K562 (cell line): ENCODE results near the gene SLC16A2. TPM values are rescaled to one million over a fixed set of nuclear protein-coding genes. Genes with fewer than 3 reads are reported as not detected.

Experiments used
- ATAC-seq: fragments of 200-7000 bp; cut with Tn5 transposase; 3 replicates; pipeline ENCODE4 v1.9.1; 2020; ENCODE audit warnings: moderate library complexity
- BruUV-seq: library from RNA; stranded (reverse); fragments of 400-500 nt; replicated peaks from 2 replicates; lab custom pipeline; 2021; lab: Mats Ljungman, UMichigan
- CTCF ChIA-PET: fragments of 300-600 bp; formaldehyde crosslinking; extraction: SDS; loops from one replicate; lab custom pipeline; 2021; ENCODE audit warnings: low intra/inter-chr PET ratio; lab: Yijun Ruan, JAX
- POLR2A ChIA-PET: fragments of 300-600, 350-650 bp; sonication (Branson Sonifier 250); formaldehyde crosslinking; extraction: SDS; loops from one replicate; lab custom pipeline; 2021; ENCODE audit warnings: antibody characterized with exemption, inconsistent platforms; lab: Yijun Ruan, JAX
- DNase-seq, 4 experiments: peaks; one replicate each; pipeline versions ENCODE4 v3.0.0 to v3.0.0-alpha.2; 2011 to 2018; ENCODE audit warnings: low spot score in 3 of 4, mixed read lengths in 3 of 4; ENCODE audit errors: extremely low read depth in 1 of 4
- FAIRE-seq: peaks from 2 replicates; lab custom pipeline; 2011; peaks lifted over from hg19 to GRCh38; lab: Jason Lieb, UNC
- H2AFZ ChIP-seq: 2 replicates; pipeline ENCODE4 v1.6.0; 2011; ENCODE audit warnings: low read depth, low read length, control low read depth, inconsistent platforms
- H3K27ac ChIP-seq: fragments of 200-600 bp; 3 replicates; pipeline ENCODE4 v1.8.0; 2011; ENCODE audit warnings: low read depth, mild to moderate bottlenecking, control low read depth, inconsistent platforms, low read length, moderate library complexity, mixed read lengths; ENCODE audit errors: extremely low read depth
- H3K27me3 ChIP-seq, 2 experiments: fragments of 300-600 bp in 1 of 2; 2 replicates in 1 of 2; 3 replicates in 1 of 2; pipeline versions ENCODE4 v1.6.0 to v1.8.0; 2011; ENCODE audit warnings: inconsistent platforms in 2 of 2, low read length in 2 of 2, mild to moderate bottlenecking in 1 of 2, mixed read lengths in 1 of 2, moderate library complexity in 1 of 2; ENCODE audit not compliant: control insufficient read depth in 2 of 2, insufficient read depth in 2 of 2
- H3K36me3 ChIP-seq: fragments of 300-600 bp; 3 replicates; pipeline ENCODE4 v1.8.0; 2011; ENCODE audit warnings: mild to moderate bottlenecking, low read length, inconsistent platforms; ENCODE audit not compliant: control insufficient read depth, insufficient read depth
- H3K4me1 ChIP-seq, 2 experiments: fragments of 200-600 bp in 1 of 2; replicated peaks in 1 of 2; 2 replicates in 1 of 2; 3 replicates in 1 of 2; pipeline versions ENCODE4 v1.5.1 to v1.8.0; 2011; ENCODE audit warnings: inconsistent platforms in 2 of 2, low read length in 2 of 2, mild to moderate bottlenecking in 1 of 2, mixed read lengths in 1 of 2, moderate library complexity in 1 of 2; ENCODE audit not compliant: control insufficient read depth in 2 of 2, insufficient read depth in 2 of 2
- H3K4me2 ChIP-seq: 2 replicates; pipeline ENCODE4 v1.6.1; 2011; ENCODE audit warnings: low read length, control low read depth, inconsistent platforms, mixed read lengths; ENCODE audit not compliant: insufficient read depth
- H3K4me3 ChIP-seq: fragments of 200-600 bp; sonication (generic), shearing (Covaris generic); 2 replicates; pipeline ENCODE4 v1.5.1; 2016; ENCODE audit warnings: control low read depth, inconsistent platforms
- H3K79me2 ChIP-seq: fragments of 200-600 bp; 3 replicates; pipeline ENCODE4 v1.8.0; 2011; ENCODE audit warnings: low read length, inconsistent platforms; ENCODE audit not compliant: control insufficient read depth, insufficient read depth
- H3K9ac ChIP-seq, 2 experiments: 2 replicates each; pipeline versions ENCODE4 v1.6.0 to v1.6.1; 2011; ENCODE audit warnings: low read depth in 2 of 2, low read length in 2 of 2, control low read depth in 1 of 2, inconsistent platforms in 1 of 2, mild to moderate bottlenecking in 1 of 2, mixed read lengths in 1 of 2; ENCODE audit not compliant: insufficient read depth in 1 of 2
- H3K9me1 ChIP-seq: one replicate; pipeline ENCODE4 v1.6.0; 2011; ENCODE audit warnings: inconsistent platforms, mild to moderate bottlenecking, low read length, moderate library complexity; ENCODE audit not compliant: control insufficient read depth, insufficient read depth
- H3K9me3 ChIP-seq: replicated peaks from 2 replicates; pipeline ENCODE4 v1.5.1; 2011; ENCODE audit warnings: low read depth, low read length, inconsistent platforms; ENCODE audit not compliant: control insufficient read depth, insufficient read depth
- H4K20me1 ChIP-seq: replicated peaks from 2 replicates; pipeline ENCODE4 v1.6.1; 2011; ENCODE audit warnings: low read length, inconsistent platforms, mixed read lengths; ENCODE audit not compliant: control insufficient read depth, insufficient read depth
- BRF1 ChIP-seq: IDR thresholded peaks from 3 replicates; pipeline ENCODE4 v1.6.1; 2011; ENCODE audit warnings: borderline replicate concordance, mild to moderate bottlenecking; ENCODE audit not compliant: insufficient read length; ENCODE audit errors: extremely low read depth
- CCNT2 ChIP-seq: IDR thresholded peaks from 2 replicates; pipeline ENCODE4 v1.6.1; 2011; ENCODE audit warnings: borderline replicate concordance, low read depth, mild to moderate bottlenecking, moderate library complexity, mixed read lengths, low read length; ENCODE audit not compliant: insufficient read length; ENCODE audit errors: extremely low read depth
- ERF ChIP-seq: fragments of 450-650 bp; formaldehyde crosslinking; IDR thresholded peaks from 2 replicates; pipeline ENCODE4 v1.4.0; 2020; ENCODE audit warnings: mild to moderate bottlenecking, mixed read lengths
- KLF16 ChIP-seq: IDR thresholded peaks from 2 replicates; pipeline ENCODE4 v1.6.1; 2016; ENCODE audit warnings: antibody characterized with exemption
- NFIX ChIP-seq: fragments of 250-450 bp; sonication (Bioruptor Pico); IDR thresholded peaks from 2 replicates; pipeline ENCODE4 v1.4.0; 2020; ENCODE audit warnings: low read depth, mild to moderate bottlenecking, moderate library complexity
- RBM34 ChIP-seq: fragments of 200-400 bp; formaldehyde crosslinking; IDR thresholded peaks from 2 replicates; pipeline ENCODE4 v1.6.1; 2018; ENCODE audit warnings: low read length, borderline replicate concordance; ENCODE audit not compliant: insufficient read depth
- ZNF717 ChIP-seq: fragments of 250-450 bp; sonication (Bioruptor Pico); IDR thresholded peaks from 2 replicates; pipeline ENCODE4 v1.5.0; 2021
- ZZZ3 ChIP-seq: fragments of 450-650 bp; IDR thresholded peaks from 2 replicates; pipeline ENCODE4 v1.6.1; 2016; ENCODE audit warnings: antibody characterized with exemption, mild to moderate bottlenecking, moderate library complexity
- WGBS: fragments of 100-300 bp; shearing (Covaris generic); methylation state at CpG from one replicate; pipeline ENCODE4 v1.1.6; 2016; ENCODE audit warnings: low coverage, mixed read lengths; ENCODE audit not compliant: insufficient coverage; ENCODE audit errors: missing lambda C conversion rate; 5-methylcytosine and 5-hydroxymethylcytosine counted together
- in situ Hi-C: fragments of 300-500 bp; cut with MboI; formaldehyde crosslinking; loops from 4 replicates; pipeline ENCODE4 v1.15.0; 2018; ENCODE audit warnings: inconsistent platforms, mixed read lengths
- intact Hi-C: fragments of 100-400 bp; cut with micrococcal nuclease; formaldehyde crosslinking; loops from 2 replicates; pipeline ENCODE4 v1.14.2; 2022
- polyA plus RNA-seq, 8 experiments: library from polyadenylated mRNA; depleted of rRNA in 4 of 8; stranded (reverse) in 5 of 8; unstranded in 3 of 8; fragments of >200 nt; fragmentation: Nextera tagmentation in 2 of 8; fragmentation: Illumina TruSeq in 1 of 8; extraction: Ambion mirVana in 2 of 8; extraction: Trizol in 1 of 8; gene quantifications; 2 replicates each; pipeline versions ENCODE4 v1.2.1 to v1.2.3, GENCODE V29; 2011 to 2014; ENCODE audit warnings: inconsistent platforms in 1 of 8, missing spikeins in 1 of 8
- total RNA-seq, 7 experiments: library from RNA; depleted of rRNA in 6 of 7; stranded (reverse); fragments of >200 nt in 6 of 7; fragmentation: Illumina TruSeq in 2 of 7; extraction: Trizol in 2 of 7; gene quantifications; 2 replicates each; pipeline versions ENCODE4 v1.2.1 to v1.2.3, GENCODE V29; 2011 to 2021; ENCODE audit warnings: low replicate concordance in 1 of 7
- TF ChIP-seq, protein P1 (sequence below): fragments of 250-450 bp; sonication (Bioruptor Pico); IDR thresholded peaks from 2 replicates; pipeline ENCODE4 v1.4.0; 2020; ENCODE audit warnings: mild to moderate bottlenecking, moderate library complexity
- TF ChIP-seq, protein P2 (sequence below), 2 experiments: fragments of 450-650 bp; formaldehyde crosslinking in 1 of 2; IDR thresholded peaks; 2 replicates each; pipeline versions ENCODE4 v1.4.0 to v1.6.1; 2014 to 2020; ENCODE audit warnings: mild to moderate bottlenecking in 2 of 2, borderline replicate concordance in 1 of 2, low read depth in 1 of 2

Gene SLC16A2
- total and polyA plus RNA-seq, 9 of the 15 experiments (the other 6 are each of a cell fraction or from before 2014, with no cell fraction given) = 0.07 TPM; not detected in 8

DNA sequence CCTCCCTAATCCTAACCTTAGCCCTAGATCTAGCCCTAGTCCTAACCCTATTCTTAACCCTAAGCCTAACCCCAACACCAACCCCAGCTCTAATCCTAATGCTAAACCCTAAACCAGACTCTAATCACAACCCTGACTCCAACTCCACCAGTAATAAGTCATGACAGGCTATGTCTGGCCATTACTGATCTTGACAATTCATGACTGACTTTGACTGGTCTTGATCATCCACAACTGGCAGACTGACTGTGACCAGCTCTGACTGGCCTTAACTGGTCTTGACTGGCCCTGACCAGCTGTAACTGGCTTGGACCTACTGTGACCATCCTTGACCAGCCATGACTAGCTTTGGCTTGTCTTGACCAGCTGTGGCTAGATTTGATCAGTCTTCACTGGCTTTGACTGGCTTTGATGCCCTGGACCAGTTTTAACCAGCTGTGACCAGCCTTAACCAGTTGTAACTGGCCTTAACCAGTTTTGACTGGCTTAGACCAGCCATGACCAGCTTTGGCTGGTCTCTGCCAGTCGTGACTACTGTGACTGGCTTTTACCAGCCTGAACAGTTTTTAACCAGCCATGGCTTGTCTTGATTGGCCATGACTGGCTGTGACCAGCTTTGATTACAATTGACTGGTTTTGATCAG is 124.7 kb downstream of the SLC16A2 start:
- no peaks in the 10 kb centered on the region for H3K27me3 ChIP-seq
- no peak overlapping the region for H3K9ac ChIP-seq
- H3K4me2 ChIP-seq = no peak overlapping the region
- DNase-seq (no peak), FAIRE-seq (no peak), ATAC-seq (no peak)
- H2AFZ ChIP-seq = no peak overlapping the region
- H4K20me1 ChIP-seq = no peaks in the 10 kb centered on the region
- POLR2A ChIA-PET = interaction anchor here (0.6 kb wide), 1 partner anchor 821 kb away, joined by 4 read pairs; no protein-coding TSS in a partner anchor
- in situ Hi-C loops (loop anchor here (10.0 kb wide), 1 partner anchor 671 kb away; no protein-coding TSS in a partner anchor), intact Hi-C loops (no loop called here)
- H3K4me1 ChIP-seq = no peaks in the 10 kb centered on the region
- no peaks in the 10 kb centered on the region for H3K79me2 ChIP-seq
- 0% methylated on average over 1 of the region's 1 CpG for WGBS
- BruUV-seq = no TSS peak
- H3K9me1 ChIP-seq = no peaks in the 10 kb centered on the region
- CTCF ChIA-PET = no interaction called here
- no peaks in the 10 kb centered on the region for H3K36me3 ChIP-seq
- H3K9me3 ChIP-seq = no peaks in the 10 kb centered on the region
- no peak overlapping the region for H3K27ac ChIP-seq
- H3K4me3 ChIP-seq = no peak overlapping the region
- TF ChIP-seq, protein P1, sequence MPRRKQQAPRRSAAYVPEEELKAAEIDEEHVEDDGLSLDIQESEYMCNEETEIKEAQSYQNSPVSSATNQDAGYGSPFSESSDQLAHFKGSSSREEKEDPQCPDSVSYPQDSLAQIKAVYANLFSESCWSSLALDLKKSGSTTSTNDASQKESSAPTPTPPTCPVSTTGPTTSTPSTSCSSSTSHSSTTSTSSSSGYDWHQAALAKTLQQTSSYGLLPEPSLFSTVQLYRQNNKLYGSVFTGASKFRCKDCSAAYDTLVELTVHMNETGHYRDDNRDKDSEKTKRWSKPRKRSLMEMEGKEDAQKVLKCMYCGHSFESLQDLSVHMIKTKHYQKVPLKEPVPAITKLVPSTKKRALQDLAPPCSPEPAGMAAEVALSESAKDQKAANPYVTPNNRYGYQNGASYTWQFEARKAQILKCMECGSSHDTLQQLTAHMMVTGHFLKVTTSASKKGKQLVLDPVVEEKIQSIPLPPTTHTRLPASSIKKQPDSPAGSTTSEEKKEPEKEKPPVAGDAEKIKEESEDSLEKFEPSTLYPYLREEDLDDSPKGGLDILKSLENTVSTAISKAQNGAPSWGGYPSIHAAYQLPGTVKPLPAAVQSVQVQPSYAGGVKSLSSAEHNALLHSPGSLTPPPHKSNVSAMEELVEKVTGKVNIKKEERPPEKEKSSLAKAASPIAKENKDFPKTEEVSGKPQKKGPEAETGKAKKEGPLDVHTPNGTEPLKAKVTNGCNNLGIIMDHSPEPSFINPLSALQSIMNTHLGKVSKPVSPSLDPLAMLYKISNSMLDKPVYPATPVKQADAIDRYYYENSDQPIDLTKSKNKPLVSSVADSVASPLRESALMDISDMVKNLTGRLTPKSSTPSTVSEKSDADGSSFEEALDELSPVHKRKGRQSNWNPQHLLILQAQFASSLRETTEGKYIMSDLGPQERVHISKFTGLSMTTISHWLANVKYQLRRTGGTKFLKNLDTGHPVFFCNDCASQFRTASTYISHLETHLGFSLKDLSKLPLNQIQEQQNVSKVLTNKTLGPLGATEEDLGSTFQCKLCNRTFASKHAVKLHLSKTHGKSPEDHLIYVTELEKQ (CRISPR knock-in tag) = no peak
- TF ChIP-seq BRF1 = no peak
- no peak for TF ChIP-seq CCNT2
- peak; percentile 49; the same call in 1 of the 2 replicates for TF ChIP-seq KLF16
- no peak for TF ChIP-seq ZZZ3
- no peak for TF ChIP-seq NFIX (CRISPR knock-in tag)
- no peak for TF ChIP-seq RBM34
- TF ChIP-seq ERF (CRISPR knock-in tag) = no peak
- TF ChIP-seq, protein P2, sequence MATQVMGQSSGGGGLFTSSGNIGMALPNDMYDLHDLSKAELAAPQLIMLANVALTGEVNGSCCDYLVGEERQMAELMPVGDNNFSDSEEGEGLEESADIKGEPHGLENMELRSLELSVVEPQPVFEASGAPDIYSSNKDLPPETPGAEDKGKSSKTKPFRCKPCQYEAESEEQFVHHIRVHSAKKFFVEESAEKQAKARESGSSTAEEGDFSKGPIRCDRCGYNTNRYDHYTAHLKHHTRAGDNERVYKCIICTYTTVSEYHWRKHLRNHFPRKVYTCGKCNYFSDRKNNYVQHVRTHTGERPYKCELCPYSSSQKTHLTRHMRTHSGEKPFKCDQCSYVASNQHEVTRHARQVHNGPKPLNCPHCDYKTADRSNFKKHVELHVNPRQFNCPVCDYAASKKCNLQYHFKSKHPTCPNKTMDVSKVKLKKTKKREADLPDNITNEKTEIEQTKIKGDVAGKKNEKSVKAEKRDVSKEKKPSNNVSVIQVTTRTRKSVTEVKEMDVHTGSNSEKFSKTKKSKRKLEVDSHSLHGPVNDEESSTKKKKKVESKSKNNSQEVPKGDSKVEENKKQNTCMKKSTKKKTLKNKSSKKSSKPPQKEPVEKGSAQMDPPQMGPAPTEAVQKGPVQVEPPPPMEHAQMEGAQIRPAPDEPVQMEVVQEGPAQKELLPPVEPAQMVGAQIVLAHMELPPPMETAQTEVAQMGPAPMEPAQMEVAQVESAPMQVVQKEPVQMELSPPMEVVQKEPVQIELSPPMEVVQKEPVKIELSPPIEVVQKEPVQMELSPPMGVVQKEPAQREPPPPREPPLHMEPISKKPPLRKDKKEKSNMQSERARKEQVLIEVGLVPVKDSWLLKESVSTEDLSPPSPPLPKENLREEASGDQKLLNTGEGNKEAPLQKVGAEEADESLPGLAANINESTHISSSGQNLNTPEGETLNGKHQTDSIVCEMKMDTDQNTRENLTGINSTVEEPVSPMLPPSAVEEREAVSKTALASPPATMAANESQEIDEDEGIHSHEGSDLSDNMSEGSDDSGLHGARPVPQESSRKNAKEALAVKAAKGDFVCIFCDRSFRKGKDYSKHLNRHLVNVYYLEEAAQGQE (IDR thresholded peaks at IDR 0.05; ENCODE audit: borderline replicate concordance) = peak; percentile 73
- TF ChIP-seq, protein P2 (CRISPR knock-in tag; IDR thresholded peaks at IDR 0.05; ENCODE audit: low read depth) = no peak
- TF ChIP-seq ZNF717 = no peak
